ENCODE data around the gene F7.

The F7 gene

GRCh38 chr13:113141601-113141970, 36.0 kb downstream of the F7 start:
- no peak for DNase-seq

GRCh38 chr13:113142876-113143275, 37.3 kb downstream of the F7 start:
- no peak for DNase-seq

GRCh38 chr13:113143466-113144254, 38.1 kb downstream of the F7 start:
- DNase-seq: no peak

- DNase-seq: no peak
Observed at GRCh38 chr13:113144255-113144629, 38.7 kb downstream of the F7 start.

GRCh38 chr13:113145496-113145895, 39.9 kb downstream of the F7 start:
- DNase-seq: no peak

- DNase-seq: no peak
Observed at GRCh38 chr13:113145911-113146598, 40.5 kb downstream of the F7 start.

- no peak for DNase-seq
Observed at GRCh38 chr13:113146750-113147149, 41.2 kb downstream of the F7 start.

- no peak for DNase-seq
Observed at GRCh38 chr13:113147206-113147605, 41.6 kb downstream of the F7 start.

GRCh38 chr13:113148407-113148806, 42.8 kb downstream of the F7 start:
- DNase-seq: no peak

GRCh38 chr13:113148940-113149503, 43.4 kb downstream of the F7 start:
- DNase-seq: no peak

- no peak for DNase-seq
Observed at GRCh38 chr13:113149711-113150549, 44.3 kb downstream of the F7 start.

GRCh38 chr13:113150550-113151365, 45.2 kb downstream of the F7 start:
- no peak for DNase-seq

- DNase-seq: no peak
Observed at GRCh38 chr13:113151745-113152690, 46.4 kb downstream of the F7 start.

- DNase-seq: no peak
Observed at GRCh38 chr13:113152691-113152983, 47.0 kb downstream of the F7 start.

- DNase-seq: peak; percentile 62
Observed at GRCh38 chr13:113152984-113153809, 47.6 kb downstream of the F7 start.

GRCh38 chr13:113153810-113154748, 48.5 kb downstream of the F7 start:
- peak; percentile 88 for DNase-seq

GRCh38 chr13:113155201-113155600, 49.6 kb downstream of the F7 start:
- no peak for DNase-seq

GRCh38 chr13:113155982-113156655, 50.5 kb downstream of the F7 start:
- no peak for DNase-seq
